BLaER1 (cell line): ENCODE measurements around the gene OAT.

Source experiments
- H3K27ac ChIP-seq: shearing (Covaris generic); formaldehyde crosslinking; 2 replicates; pipeline ENCODE4 v1.8.1; 2022
- H3K27me3 ChIP-seq: shearing (Covaris generic); formaldehyde crosslinking; 2 replicates; pipeline ENCODE4 v1.8.1; 2022
- H3K36me3 ChIP-seq: shearing (Covaris generic); formaldehyde crosslinking; 2 replicates; pipeline ENCODE4 v1.8.1; 2022
- H3K4me1 ChIP-seq: shearing (Covaris generic); formaldehyde crosslinking; 2 replicates; pipeline ENCODE4 v1.8.1; 2022
- H3K4me2 ChIP-seq: shearing (Covaris generic); formaldehyde crosslinking; 2 replicates; pipeline ENCODE4 v1.8.1; 2022
- H3K4me3 ChIP-seq: shearing (Covaris generic); formaldehyde crosslinking; 2 replicates; pipeline ENCODE4 v1.8.1; 2022
- H3K9ac ChIP-seq: shearing (Covaris generic); formaldehyde crosslinking; 2 replicates; pipeline ENCODE4 v1.8.1; 2022
- H3K9me3 ChIP-seq: shearing (Covaris generic); formaldehyde crosslinking; 2 replicates; pipeline ENCODE4 v1.8.1; 2022
- H4K20me1 ChIP-seq: shearing (Covaris generic); formaldehyde crosslinking; 2 replicates; pipeline ENCODE4 v1.8.1; 2022
- Cebpa-rat ChIP-seq: shearing (Covaris generic); IDR thresholded peaks from 2 replicates; pipeline ENCODE4 v1.8.1; 2022

Gene OAT

GRCh38 chr10:124418726-124419501 is at the start of gene OAT:
Gene OAT (minus strand): TSS chr10:124418923. CDS start chr10:124412171, 6,752 bp downstream.
- Histone ChIP-seq H3K4me2 (peak within 1 kb of the TSS; percentile 89), H3K4me1 (peaks cover 17% of the 10 kb centered on the region), H3K4me3 (peak within 1 kb of the TSS; percentile 94), H4K20me1 (peaks cover 45% of the 10 kb centered on the region), H3K27me3 (no peaks in the 10 kb centered on the region), H3K9me3 (no peaks in the 10 kb centered on the region), H3K36me3 (no peaks in the 10 kb centered on the region), H3K27ac (peak within 1 kb of the TSS; percentile 54), H3K9ac (peak within 1 kb of the TSS; percentile 83)
- no peak for TF ChIP-seq Cebpa-rat

- H3K4me3 ChIP-seq, result no peak overlapping the region
- peaks cover 27% of the 10 kb centered on the region for H3K4me1 ChIP-seq
- H3K36me3 ChIP-seq, result no peaks in the 10 kb centered on the region
- no peaks in the 10 kb centered on the region for H4K20me1 ChIP-seq
- no peaks in the 10 kb centered on the region for H3K27me3 ChIP-seq
- H3K4me2 ChIP-seq, result peak overlapping the region; percentile 17; the same call in 1 of the 2 replicates
- H3K27ac ChIP-seq, result no peak overlapping the region
- TF ChIP-seq Cebpa-rat, result no peak
- no peaks in the 10 kb centered on the region for H3K9me3 ChIP-seq
- H3K9ac ChIP-seq, result no peak overlapping the region
Observed at GRCh38 chr10:124467165-124467564, 48.4 kb upstream of the OAT start.

- Histone ChIP-seq H4K20me1 (no peaks in the 10 kb centered on the region), H3K9me3 (no peaks in the 10 kb centered on the region), H3K4me2 (peak overlapping the region; percentile 9; the same call in 1 of the 2 replicates), H3K27me3 (no peaks in the 10 kb centered on the region), H3K36me3 (no peaks in the 10 kb centered on the region), H3K4me3 (no peak overlapping the region), H3K9ac (no peak overlapping the region), H3K27ac (no peak overlapping the region), H3K4me1 (peaks cover 27% of the 10 kb centered on the region)
- no peak for TF ChIP-seq Cebpa-rat
Observed at GRCh38 chr10:124465777-124466488, 47.2 kb upstream of the OAT start.

- H3K4me1 ChIP-seq, result peaks cover 27% of the 10 kb centered on the region
- no peaks in the 10 kb centered on the region for H4K20me1 ChIP-seq
- no peak for TF ChIP-seq Cebpa-rat
- H3K36me3 ChIP-seq, result no peaks in the 10 kb centered on the region
- H3K9ac ChIP-seq, result no peak overlapping the region
- H3K27ac ChIP-seq, result no peak overlapping the region
- H3K4me3 ChIP-seq, result no peak overlapping the region
- H3K9me3 ChIP-seq, result no peaks in the 10 kb centered on the region
- H3K4me2 ChIP-seq, result peak overlapping the region; percentile 9; the same call in 1 of the 2 replicates
- no peaks in the 10 kb centered on the region for H3K27me3 ChIP-seq
Observed at GRCh38 chr10:124465003-124465776, 46.5 kb upstream of the OAT start.

GRCh38 chr10:124464028-124464965 is 45.6 kb upstream of the OAT start:
- Histone ChIP-seq H3K27ac (no peak overlapping the region), H3K9ac (no peak overlapping the region), H3K9me3 (no peaks in the 10 kb centered on the region), H3K27me3 (no peaks in the 10 kb centered on the region), H3K4me1 (peaks cover 27% of the 10 kb centered on the region), H4K20me1 (no peaks in the 10 kb centered on the region), H3K4me3 (no peak overlapping the region), H3K36me3 (no peaks in the 10 kb centered on the region), H3K4me2 (no peak overlapping the region)
- TF ChIP-seq Cebpa-rat, result no peak

GRCh38 chr10:124462348-124462695 is 43.6 kb upstream of the OAT start:
- H3K4me2 ChIP-seq, result peak overlapping the region; percentile 71
- H3K27ac ChIP-seq, result no peak overlapping the region
- H3K4me3 ChIP-seq, result peak overlapping the region; percentile 75
- TF ChIP-seq Cebpa-rat, result no peak
- peaks cover 25% of the 10 kb centered on the region for H3K4me1 ChIP-seq
- H3K27me3 ChIP-seq, result no peaks in the 10 kb centered on the region
- H3K9me3 ChIP-seq, result no peaks in the 10 kb centered on the region
- H4K20me1 ChIP-seq, result no peaks in the 10 kb centered on the region
- H3K9ac ChIP-seq, result peak overlapping the region; percentile 74; the same call in 1 of the 2 replicates
- no peaks in the 10 kb centered on the region for H3K36me3 ChIP-seq

- no peaks in the 10 kb centered on the region for H3K9me3 ChIP-seq
- H3K9ac ChIP-seq, result peak within 1 kb of the TSS; percentile 74
- peak within 1 kb of the TSS; percentile 71 for H3K4me2 ChIP-seq
- no peaks in the 10 kb centered on the region for H3K36me3 ChIP-seq
- H4K20me1 ChIP-seq, result no peaks in the 10 kb centered on the region
- no peaks in the 10 kb centered on the region for H3K27me3 ChIP-seq
- H3K4me1 ChIP-seq, result peaks cover 20% of the 10 kb centered on the region
- 0 out of 2 replicates have a peak within 1 kb of the TSS, but pooled peaks have one; percentile 44 for H3K27ac ChIP-seq
- TF ChIP-seq Cebpa-rat, result no peak
- peak within 1 kb of the TSS; percentile 75 for H3K4me3 ChIP-seq
Observed at GRCh38 chr10:124461642-124462347, 43.1 kb upstream of the OAT start, which contains the start of gene LHPP. Gene LHPP (plus strand): TSS chr10:124461823. CDS start chr10:124461863, 40 bp downstream.

GRCh38 chr10:124460144-124460543 is 41.4 kb upstream of the OAT start:
- no peak for TF ChIP-seq Cebpa-rat
- no peaks in the 10 kb centered on the region for H3K36me3 ChIP-seq
- H3K27me3 ChIP-seq, result 0 out of 2 replicates have a peak, but pooled peaks cover 4% of the 10 kb centered on the region
- peaks cover 20% of the 10 kb centered on the region for H3K4me1 ChIP-seq
- H3K4me3 ChIP-seq, result no peak overlapping the region
- no peak overlapping the region for H3K27ac ChIP-seq
- H3K4me2 ChIP-seq, result no peak overlapping the region
- no peak overlapping the region for H3K9ac ChIP-seq
- H3K9me3 ChIP-seq, result no peaks in the 10 kb centered on the region
- H4K20me1 ChIP-seq, result no peaks in the 10 kb centered on the region
